Stomach (tissue), 4 donors: ENCODE measurements around the gene SLC9A4.

Source experiments
- POLR2AphosphoS5 ChIP-seq, 3 donors: sonication (generic); formaldehyde crosslinking; IDR thresholded peaks; one replicate each; pipeline ENCODE4 v1.6.1; 2016; ENCODE audit warnings: antibody characterized with exemption in 3 of 3
- TF ChIP-seq, protein P1 (sequence below), 7 experiments: fragments of 450-650 bp in 4 of 7; fragments of 200-600 bp in 3 of 7; sonication (generic) in 3 of 7; IDR thresholded peaks; one replicate each; pipeline ENCODE4 v1.5.1; 2016 to 2019; ENCODE audit warnings: antibody characterized with exemption in 7 of 7, control low read depth in 2 of 7, mild to moderate bottlenecking in 1 of 7

GRCh38 chr2:102438578-102438977 is 34.4 kb upstream of the SLC9A4 start:
- TF ChIP-seq, protein P1, sequence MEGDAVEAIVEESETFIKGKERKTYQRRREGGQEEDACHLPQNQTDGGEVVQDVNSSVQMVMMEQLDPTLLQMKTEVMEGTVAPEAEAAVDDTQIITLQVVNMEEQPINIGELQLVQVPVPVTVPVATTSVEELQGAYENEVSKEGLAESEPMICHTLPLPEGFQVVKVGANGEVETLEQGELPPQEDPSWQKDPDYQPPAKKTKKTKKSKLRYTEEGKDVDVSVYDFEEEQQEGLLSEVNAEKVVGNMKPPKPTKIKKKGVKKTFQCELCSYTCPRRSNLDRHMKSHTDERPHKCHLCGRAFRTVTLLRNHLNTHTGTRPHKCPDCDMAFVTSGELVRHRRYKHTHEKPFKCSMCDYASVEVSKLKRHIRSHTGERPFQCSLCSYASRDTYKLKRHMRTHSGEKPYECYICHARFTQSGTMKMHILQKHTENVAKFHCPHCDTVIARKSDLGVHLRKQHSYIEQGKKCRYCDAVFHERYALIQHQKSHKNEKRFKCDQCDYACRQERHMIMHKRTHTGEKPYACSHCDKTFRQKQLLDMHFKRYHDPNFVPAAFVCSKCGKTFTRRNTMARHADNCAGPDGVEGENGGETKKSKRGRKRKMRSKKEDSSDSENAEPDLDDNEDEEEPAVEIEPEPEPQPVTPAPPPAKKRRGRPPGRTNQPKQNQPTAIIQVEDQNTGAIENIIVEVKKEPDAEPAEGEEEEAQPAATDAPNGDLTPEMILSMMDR (IDR thresholded peaks at IDR 0.05): no peak
- TF ChIP-seq POLR2AphosphoS5 (IDR thresholded peaks at IDR 0.05): no peak
